OCI-LY1 (cell line): ENCODE data around the gene SLC9A9.

Experiments
- H2AFZ ChIP-seq: fragments of 200-600 bp; sonication (generic), shearing (Covaris generic); 2 replicates; pipeline ENCODE4 v1.6.0; 2014; ENCODE audit warnings: antibody characterized with exemption, mild to moderate bottlenecking, low read length
- H3F3A ChIP-seq: fragments of 200-600 bp; sonication (generic), shearing (Covaris generic); 2 replicates; pipeline ENCODE4 v1.6.0; 2014; ENCODE audit warnings: mild to moderate bottlenecking, antibody characterized with exemption, low read length, moderate library complexity; ENCODE audit not compliant: insufficient read depth
- H3K27ac ChIP-seq: fragments of 200-600 bp; sonication (generic); 2 replicates; pipeline ENCODE4 v1.5.1; 2014; ENCODE audit warnings: low read length, mixed run types, mild to moderate bottlenecking, low read depth; ENCODE audit not compliant: poor library complexity, severe bottlenecking
- H3K27me3 ChIP-seq: fragments of 200-600 bp; sonication (generic); 2 replicates; pipeline ENCODE4 v1.6.0; 2014; ENCODE audit warnings: antibody characterized with exemption, mild to moderate bottlenecking, low read length, moderate library complexity; ENCODE audit not compliant: insufficient read depth
- H3K36me3 ChIP-seq: fragments of 200-600 bp; sonication (generic); 2 replicates; pipeline ENCODE4 v1.6.1; 2014; ENCODE audit warnings: mild to moderate bottlenecking, antibody characterized with exemption, low read length, moderate library complexity, mixed read lengths; ENCODE audit not compliant: insufficient read depth
- H3K4me1 ChIP-seq: fragments of 200-600 bp; sonication (generic); 2 replicates; pipeline ENCODE4 v1.5.1; 2014; ENCODE audit warnings: mild to moderate bottlenecking, low read length, moderate library complexity; ENCODE audit not compliant: insufficient read depth, severe bottlenecking
- H3K4me2 ChIP-seq: fragments of 200-600 bp; sonication (generic), shearing (Covaris generic); 2 replicates; pipeline ENCODE4 v1.6.1; 2014; ENCODE audit warnings: low read length
- H3K4me3 ChIP-seq: fragments of 200-600 bp; sonication (generic); 2 replicates; pipeline ENCODE4 v1.5.1; 2014; ENCODE audit warnings: low read length, low read depth, mild to moderate bottlenecking, mixed read lengths; ENCODE audit not compliant: poor library complexity, severe bottlenecking
- H3K79me2 ChIP-seq: fragments of 200-600 bp; shearing (Covaris generic); 2 replicates; pipeline ENCODE4 v1.6.1; 2016; ENCODE audit warnings: mixed run types, low read length, mixed read lengths; ENCODE audit not compliant: insufficient read depth
- H3K9ac ChIP-seq: fragments of 200-600 bp; sonication (generic), shearing (Covaris generic); 2 replicates; pipeline ENCODE4 v1.6.1; 2014; ENCODE audit warnings: mild to moderate bottlenecking, low read length, mixed read lengths
- H3K9me2 ChIP-seq: fragments of 200-600 bp; sonication (generic), shearing (Covaris generic); 2 replicates; pipeline ENCODE4 v1.6.1; 2014; ENCODE audit warnings: low read depth, mild to moderate bottlenecking, low read length, mixed read lengths
- H3K9me3 ChIP-seq: fragments of 200-600 bp; shearing (Covaris generic); 2 replicates; pipeline ENCODE4 v1.6.1; 2014; ENCODE audit warnings: low read length, mixed read lengths
- H4K20me1 ChIP-seq: fragments of 200-600 bp; sonication (generic), shearing (Covaris generic); 2 replicates; pipeline ENCODE4 v1.6.0; 2016; ENCODE audit warnings: mild to moderate bottlenecking, low read length; ENCODE audit not compliant: insufficient read depth
- EZH2 ChIP-seq: fragments of 200-600 bp; sonication (generic), shearing (Covaris generic); IDR thresholded peaks from 2 replicates; pipeline ENCODE4 v1.8.0; 2017; ENCODE audit warnings: borderline replicate concordance, mixed run types, mild to moderate bottlenecking, antibody characterized with exemption, low read length, moderate library complexity, mixed read lengths
- TF ChIP-seq, protein P1 (sequence below): fragments of 200-600 bp; sonication (generic), shearing (Covaris generic); IDR thresholded peaks from 2 replicates; pipeline ENCODE4 v1.5.1; 2017; ENCODE audit warnings: mild to moderate bottlenecking, antibody characterized with exemption, low read length, moderate library complexity, mixed read lengths

Gene SLC9A9

DNA sequence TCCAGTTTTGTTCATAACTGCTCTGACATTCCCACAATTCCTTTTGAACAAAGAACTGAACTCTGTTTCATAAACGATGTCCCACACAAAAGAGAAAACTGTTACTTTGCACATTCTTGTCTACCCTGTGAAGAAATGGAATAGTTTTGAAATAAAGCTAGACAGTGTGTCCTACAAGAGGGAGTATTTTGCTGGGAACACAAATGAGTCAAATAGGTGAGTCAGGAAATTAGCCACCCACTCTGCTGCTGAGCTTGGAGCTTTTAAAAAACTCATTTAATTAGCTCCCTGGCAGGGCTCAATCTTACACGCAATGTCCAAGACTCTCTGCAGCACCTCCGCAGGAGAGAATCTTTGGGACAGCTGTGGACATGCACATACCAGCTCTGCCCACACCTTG, 193.4 kb downstream of the SLC9A9 start:
- Histone ChIP-seq H3K27ac (no peak overlapping the region), H3K9me3 (0 out of 2 replicates have a peak, but pooled peaks cover 4% of the 10 kb centered on the region), H4K20me1 (no peaks in the 10 kb centered on the region), H3F3A (no peaks in the 10 kb centered on the region), H3K79me2 (no peaks in the 10 kb centered on the region), H3K9me2 (no peaks in the 10 kb centered on the region), H2AFZ (no peak overlapping the region), H3K4me2 (no peak overlapping the region), H3K4me3 (no peak overlapping the region), H3K27me3 (no peaks in the 10 kb centered on the region), H3K9ac (no peak overlapping the region), H3K4me1 (peaks cover 10% of the 10 kb centered on the region), H3K36me3 (no peaks in the 10 kb centered on the region)
- TF ChIP-seq, protein P1, sequence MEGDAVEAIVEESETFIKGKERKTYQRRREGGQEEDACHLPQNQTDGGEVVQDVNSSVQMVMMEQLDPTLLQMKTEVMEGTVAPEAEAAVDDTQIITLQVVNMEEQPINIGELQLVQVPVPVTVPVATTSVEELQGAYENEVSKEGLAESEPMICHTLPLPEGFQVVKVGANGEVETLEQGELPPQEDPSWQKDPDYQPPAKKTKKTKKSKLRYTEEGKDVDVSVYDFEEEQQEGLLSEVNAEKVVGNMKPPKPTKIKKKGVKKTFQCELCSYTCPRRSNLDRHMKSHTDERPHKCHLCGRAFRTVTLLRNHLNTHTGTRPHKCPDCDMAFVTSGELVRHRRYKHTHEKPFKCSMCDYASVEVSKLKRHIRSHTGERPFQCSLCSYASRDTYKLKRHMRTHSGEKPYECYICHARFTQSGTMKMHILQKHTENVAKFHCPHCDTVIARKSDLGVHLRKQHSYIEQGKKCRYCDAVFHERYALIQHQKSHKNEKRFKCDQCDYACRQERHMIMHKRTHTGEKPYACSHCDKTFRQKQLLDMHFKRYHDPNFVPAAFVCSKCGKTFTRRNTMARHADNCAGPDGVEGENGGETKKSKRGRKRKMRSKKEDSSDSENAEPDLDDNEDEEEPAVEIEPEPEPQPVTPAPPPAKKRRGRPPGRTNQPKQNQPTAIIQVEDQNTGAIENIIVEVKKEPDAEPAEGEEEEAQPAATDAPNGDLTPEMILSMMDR = no peak
- TF ChIP-seq EZH2 = no peak

DNA sequence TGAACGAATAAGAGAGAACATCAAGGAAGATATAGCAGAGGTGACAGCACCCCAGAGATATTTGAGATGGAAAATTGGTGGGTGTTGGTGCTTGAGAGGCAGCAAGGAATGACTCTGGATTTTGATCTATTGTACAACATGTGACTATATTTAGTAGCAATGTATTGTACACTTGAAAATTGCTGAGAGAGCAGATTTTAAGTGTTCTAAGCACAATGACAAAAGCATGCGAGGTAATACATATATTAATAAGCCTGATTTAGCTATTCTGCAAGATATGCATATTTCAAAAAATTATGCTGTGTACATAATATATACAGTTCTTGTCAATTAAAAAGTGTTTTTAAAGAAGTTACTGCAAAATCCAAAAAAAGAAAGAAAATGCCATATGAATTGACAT, 194.3 kb downstream of the SLC9A9 start:
- Histone ChIP-seq H3K4me1 (peaks cover 10% of the 10 kb centered on the region), H3F3A (no peaks in the 10 kb centered on the region)

DNA sequence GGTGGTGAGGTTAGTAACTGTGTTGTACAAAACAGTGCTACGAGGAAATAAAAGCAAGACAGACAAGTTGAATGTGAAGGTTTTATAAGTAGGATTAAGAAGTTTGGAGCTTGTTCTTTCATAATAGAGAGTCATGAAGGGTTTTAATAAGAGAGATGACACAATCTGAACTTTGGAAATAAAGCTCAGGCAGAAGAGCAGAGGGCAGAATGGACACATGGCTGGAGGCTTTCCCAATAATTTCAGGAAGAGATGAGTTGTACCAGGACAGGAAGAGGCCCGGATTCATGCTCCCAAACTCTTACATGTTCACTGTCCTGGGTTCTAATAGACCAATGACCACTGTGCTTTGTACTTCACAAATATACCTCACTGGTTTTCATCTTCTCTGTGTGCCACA, 194.8 kb downstream of the SLC9A9 start:
- Histone ChIP-seq H3K9ac (no peak overlapping the region), H3K79me2 (no peaks in the 10 kb centered on the region)

More for the DNA sequence above, 194.3 kb downstream of the SLC9A9 start:
- Histone ChIP-seq H3K9ac (no peak overlapping the region), H3K4me3 (no peak overlapping the region), H3K79me2 (no peaks in the 10 kb centered on the region), H3K9me2 (no peaks in the 10 kb centered on the region), H3K27ac (no peak overlapping the region), H2AFZ (no peak overlapping the region), H3K27me3 (no peaks in the 10 kb centered on the region), H3K9me3 (no peaks in the 10 kb centered on the region), H4K20me1 (no peaks in the 10 kb centered on the region), H3K36me3 (no peaks in the 10 kb centered on the region), H3K4me2 (no peak overlapping the region)
- TF ChIP-seq EZH2 = no peak
- TF ChIP-seq, protein P1 = no peak

More for the DNA sequence above, 194.8 kb downstream of the SLC9A9 start:
- no peak overlapping the region for H3K27ac ChIP-seq
- H3K27me3 ChIP-seq = no peaks in the 10 kb centered on the region
- no peaks in the 10 kb centered on the region for H3K9me2 ChIP-seq
- no peaks in the 10 kb centered on the region for H3F3A ChIP-seq
- H3K4me3 ChIP-seq = no peak overlapping the region
- no peaks in the 10 kb centered on the region for H3K9me3 ChIP-seq
- H3K4me1 ChIP-seq = peaks cover 10% of the 10 kb centered on the region
- H3K36me3 ChIP-seq = no peaks in the 10 kb centered on the region
- no peaks in the 10 kb centered on the region for H4K20me1 ChIP-seq
- no peak overlapping the region for H3K4me2 ChIP-seq
- no peak overlapping the region for H2AFZ ChIP-seq
- TF ChIP-seq EZH2 = no peak
- TF ChIP-seq, protein P1 = no peak
